Liver (tissue), 3 donors: ENCODE data around the gene F13A1.

Source experiments
- EGR1 ChIP-seq, 2 donors: IDR thresholded peaks; 2 replicates each; pipeline ENCODE4 v1.6.1; 2016 to 2018; ENCODE audit warnings: antibody characterized with exemption in 2 of 2, low read depth in 2 of 2
- FOXA1 ChIP-seq: IDR thresholded peaks from 2 replicates; pipeline ENCODE4 v1.6.1; 2016; ENCODE audit warnings: antibody characterized with exemption
- GABPA ChIP-seq, 2 donors: IDR thresholded peaks in 1 of 2; conservative IDR thresholded peaks in 1 of 2; 2 replicates each; pipeline ENCODE4 v1.6.1; 2016; ENCODE audit warnings: antibody characterized with exemption in 2 of 2, mild to moderate bottlenecking in 1 of 2, moderate library complexity in 1 of 2
- HNF4A ChIP-seq, 2 donors: conservative IDR thresholded peaks; 2 replicates each; pipeline ENCODE4 v1.6.1; 2016; ENCODE audit warnings: antibody characterized with exemption in 2 of 2, mild to moderate bottlenecking in 2 of 2
- RAD21 ChIP-seq, 2 donors: IDR thresholded peaks; 2 replicates each; pipeline ENCODE4 v1.6.1; 2016; ENCODE audit warnings: antibody characterized with exemption in 2 of 2, mild to moderate bottlenecking in 2 of 2
- SP1 ChIP-seq: IDR thresholded peaks from 2 replicates; pipeline ENCODE4 v1.6.1; 2018; ENCODE audit warnings: antibody characterized with exemption, mild to moderate bottlenecking
- TAF1 ChIP-seq: conservative IDR thresholded peaks from 2 replicates; pipeline ENCODE4 v1.6.1; 2016; ENCODE audit warnings: antibody characterized with exemption, mild to moderate bottlenecking
- YY1 ChIP-seq: IDR thresholded peaks from 2 replicates; pipeline ENCODE4 v1.6.1; 2016; ENCODE audit warnings: antibody characterized with exemption, mild to moderate bottlenecking
- TF ChIP-seq, protein P1 (sequence below): fragments of 150-350 bp; IDR thresholded peaks from 2 replicates; pipeline ENCODE4 v1.5.1; 2017; ENCODE audit warnings: improper control_type of control experiment, low read depth, low read length; ENCODE audit not compliant: missing input control
- TF ChIP-seq, protein P2 (sequence below): IDR thresholded peaks from 2 replicates; pipeline ENCODE4 v1.6.1; 2016; ENCODE audit warnings: antibody characterized with exemption
- TF ChIP-seq, protein P3 (sequence below): IDR thresholded peaks from 2 replicates; pipeline ENCODE4 v1.6.1; 2016; ENCODE audit warnings: antibody characterized with exemption
- donor health status: healthy.
- donor health status: healthy.

DNA sequence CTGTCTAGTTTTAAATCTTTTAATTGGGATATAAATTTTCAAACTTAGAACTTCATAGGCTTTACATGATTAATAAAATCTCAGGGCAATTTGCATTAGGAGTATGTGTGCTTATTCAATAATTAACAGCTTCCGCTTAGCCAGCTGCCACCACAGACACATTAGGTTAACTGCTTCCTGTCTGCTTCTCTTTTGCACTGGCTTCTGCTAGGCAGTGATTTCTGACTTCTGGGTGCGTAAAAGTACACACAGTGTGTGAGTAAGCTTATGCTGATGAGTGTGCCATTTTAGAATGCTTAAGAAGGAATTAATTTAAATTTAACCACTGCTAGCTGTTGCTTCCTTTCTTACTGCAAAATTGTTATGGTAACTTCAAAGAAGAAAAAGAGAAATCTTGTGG, 73.9 kb downstream of the F13A1 start:
- TF ChIP-seq TAF1 (no peak), FOXA1 (no peak), HNF4A (conservative IDR thresholded peaks at IDR 0.05) (no peak), SP1 (no peak), RAD21 (IDR thresholded peaks at IDR 0.05) (no peak), GABPA (IDR thresholded peaks at IDR 0.05 in 1 of 2, conservative IDR thresholded peaks at IDR 0.05 in 1 of 2) (no peak), EGR1 (IDR thresholded peaks at IDR 0.05; ENCODE audit: low read depth in 2 of 2) (no peak), YY1 (no peak)
- TF ChIP-seq, protein P1, sequence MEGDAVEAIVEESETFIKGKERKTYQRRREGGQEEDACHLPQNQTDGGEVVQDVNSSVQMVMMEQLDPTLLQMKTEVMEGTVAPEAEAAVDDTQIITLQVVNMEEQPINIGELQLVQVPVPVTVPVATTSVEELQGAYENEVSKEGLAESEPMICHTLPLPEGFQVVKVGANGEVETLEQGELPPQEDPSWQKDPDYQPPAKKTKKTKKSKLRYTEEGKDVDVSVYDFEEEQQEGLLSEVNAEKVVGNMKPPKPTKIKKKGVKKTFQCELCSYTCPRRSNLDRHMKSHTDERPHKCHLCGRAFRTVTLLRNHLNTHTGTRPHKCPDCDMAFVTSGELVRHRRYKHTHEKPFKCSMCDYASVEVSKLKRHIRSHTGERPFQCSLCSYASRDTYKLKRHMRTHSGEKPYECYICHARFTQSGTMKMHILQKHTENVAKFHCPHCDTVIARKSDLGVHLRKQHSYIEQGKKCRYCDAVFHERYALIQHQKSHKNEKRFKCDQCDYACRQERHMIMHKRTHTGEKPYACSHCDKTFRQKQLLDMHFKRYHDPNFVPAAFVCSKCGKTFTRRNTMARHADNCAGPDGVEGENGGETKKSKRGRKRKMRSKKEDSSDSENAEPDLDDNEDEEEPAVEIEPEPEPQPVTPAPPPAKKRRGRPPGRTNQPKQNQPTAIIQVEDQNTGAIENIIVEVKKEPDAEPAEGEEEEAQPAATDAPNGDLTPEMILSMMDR: no peak
- TF ChIP-seq, protein P2, sequence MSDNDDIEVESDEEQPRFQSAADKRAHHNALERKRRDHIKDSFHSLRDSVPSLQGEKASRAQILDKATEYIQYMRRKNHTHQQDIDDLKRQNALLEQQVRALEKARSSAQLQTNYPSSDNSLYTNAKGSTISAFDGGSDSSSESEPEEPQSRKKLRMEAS: no peak
- TF ChIP-seq, protein P3, sequence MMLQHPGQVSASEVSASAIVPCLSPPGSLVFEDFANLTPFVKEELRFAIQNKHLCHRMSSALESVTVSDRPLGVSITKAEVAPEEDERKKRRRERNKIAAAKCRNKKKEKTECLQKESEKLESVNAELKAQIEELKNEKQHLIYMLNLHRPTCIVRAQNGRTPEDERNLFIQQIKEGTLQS: no peak
